ENCODE data around the gene ATP6V0A1.

- TF ChIP-seq, protein P1, sequence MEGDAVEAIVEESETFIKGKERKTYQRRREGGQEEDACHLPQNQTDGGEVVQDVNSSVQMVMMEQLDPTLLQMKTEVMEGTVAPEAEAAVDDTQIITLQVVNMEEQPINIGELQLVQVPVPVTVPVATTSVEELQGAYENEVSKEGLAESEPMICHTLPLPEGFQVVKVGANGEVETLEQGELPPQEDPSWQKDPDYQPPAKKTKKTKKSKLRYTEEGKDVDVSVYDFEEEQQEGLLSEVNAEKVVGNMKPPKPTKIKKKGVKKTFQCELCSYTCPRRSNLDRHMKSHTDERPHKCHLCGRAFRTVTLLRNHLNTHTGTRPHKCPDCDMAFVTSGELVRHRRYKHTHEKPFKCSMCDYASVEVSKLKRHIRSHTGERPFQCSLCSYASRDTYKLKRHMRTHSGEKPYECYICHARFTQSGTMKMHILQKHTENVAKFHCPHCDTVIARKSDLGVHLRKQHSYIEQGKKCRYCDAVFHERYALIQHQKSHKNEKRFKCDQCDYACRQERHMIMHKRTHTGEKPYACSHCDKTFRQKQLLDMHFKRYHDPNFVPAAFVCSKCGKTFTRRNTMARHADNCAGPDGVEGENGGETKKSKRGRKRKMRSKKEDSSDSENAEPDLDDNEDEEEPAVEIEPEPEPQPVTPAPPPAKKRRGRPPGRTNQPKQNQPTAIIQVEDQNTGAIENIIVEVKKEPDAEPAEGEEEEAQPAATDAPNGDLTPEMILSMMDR (IDR thresholded peaks at IDR 0.05): no peak
- no peak for TF ChIP-seq POLR2A (IDR thresholded peaks at IDR 0.05)
- TF ChIP-seq EP300 (IDR thresholded peaks at IDR 0.05): no peak
Observed at GRCh38 chr17:42518046-42518754, 59.5 kb downstream of the ATP6V0A1 start.

All from suprapubic skin (tissue), 3 donors.